Measurements from ENCODE around the gene DAPK2.
A peak's percentile ranks its signal among the peaks of the same experiment; 100 is the strongest.

Gene DAPK2

DNA sequence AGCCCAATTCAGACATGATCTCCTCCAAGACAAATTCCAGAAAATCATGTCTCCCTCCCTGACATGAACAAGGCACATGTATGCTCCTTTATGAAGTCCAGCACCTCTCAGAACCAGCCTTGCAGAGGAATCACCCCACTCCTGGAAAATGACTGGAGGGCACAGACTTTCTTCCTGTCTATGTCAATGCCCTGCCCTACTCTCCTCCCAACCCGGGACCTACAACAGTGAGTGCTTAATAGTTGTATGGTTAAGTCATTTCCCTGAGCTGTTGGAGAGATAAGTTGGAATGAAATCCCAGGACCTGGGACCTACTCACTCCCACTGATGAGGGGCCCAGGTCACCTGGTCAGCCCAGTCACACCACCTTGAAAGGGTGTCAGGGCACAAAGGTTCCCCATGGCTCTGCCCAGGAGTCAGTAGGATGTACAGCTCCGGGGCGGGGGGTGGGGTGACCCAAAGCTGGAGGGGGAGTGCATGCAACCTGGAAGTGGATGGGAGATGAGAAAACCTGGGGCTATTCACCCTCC lies 132.4 kb downstream of the DAPK2 start:
- no peak for DNase-seq
- no peak overlapping the region for H3K9ac ChIP-seq (ENCODE audit: low read length)
- H3K14ac ChIP-seq (ENCODE audit: low read length in 2 of 2) = no peak overlapping the region
- no peak overlapping the region for H3K4me3 ChIP-seq (ENCODE audit: insufficient read depth in 1 of 2, low read depth in 1 of 2, low read length in 2 of 2)
- no peak overlapping the region for H3K23ac ChIP-seq (ENCODE audit: low read length in 2 of 2)
- H2BK120ac ChIP-seq (ENCODE audit: low read depth, low read length) = no peak overlapping the region
- no peak overlapping the region for H3K4me2 ChIP-seq (ENCODE audit: low read length, poor library complexity, severe bottlenecking)
- H3K79me1 ChIP-seq (replicated peaks; ENCODE audit: low read length, poor library complexity, severe bottlenecking) = no peaks in the 10 kb centered on the region
- no peak overlapping the region for H2AFZ ChIP-seq (ENCODE audit: low read depth, low read length)
- H2AK5ac ChIP-seq (ENCODE audit: low read length, severe bottlenecking) = peak overlapping the region; percentile 40
- peaks cover 0 to 3% of the 10 kb centered on the region in 2 experiments for H3K27me3 ChIP-seq (ENCODE audit: control insufficient read depth in 1 of 2, insufficient read depth in 1 of 2, low read length in 2 of 2)
- peaks cover 47% of the 10 kb centered on the region for H3K4me1 ChIP-seq (ENCODE audit: control insufficient read depth, insufficient read depth, low read depth, low read length)
- no peak overlapping the region for H2BK5ac ChIP-seq (ENCODE audit: low read depth, low read length, poor library complexity, severe bottlenecking)
- no peak overlapping the region for H4K8ac ChIP-seq (ENCODE audit: low read length)
- 71% methylated on average over 2 of the region's 3 CpGs for WGBS
- no peak overlapping the region for H4K91ac ChIP-seq (ENCODE audit: low read length)
- H3K9me3 ChIP-seq (ENCODE audit: control insufficient read depth, low read length) = no peaks in the 10 kb centered on the region
- no peak overlapping the region for H2BK15ac ChIP-seq (ENCODE audit: low read depth, poor library complexity, severe bottlenecking)
- no peak overlapping the region for H3K18ac ChIP-seq (ENCODE audit: low read depth in 1 of 2, low read length in 2 of 2)
- no peak overlapping the region for H2BK12ac ChIP-seq (ENCODE audit: low read length in 2 of 2)
- no peak overlapping the region for H3K27ac ChIP-seq (ENCODE audit: low read length, poor library complexity, severe bottlenecking)
- no peak overlapping the region for H3K4ac ChIP-seq (ENCODE audit: low read depth in 1 of 2, low read length in 2 of 2)
- H3K36me3 ChIP-seq (ENCODE audit: control insufficient read depth in 1 of 2, insufficient read depth in 2 of 2, low read depth in 1 of 2, low read length in 2 of 2) = peaks cover 0 to 3% of the 10 kb centered on the region in 2 experiments

- Histone ChIP-seq H4K8ac (ENCODE audit: low read length) (no peak overlapping the region), H3K14ac (ENCODE audit: low read length in 2 of 2) (no peak overlapping the region), H3K27ac (ENCODE audit: low read length, poor library complexity, severe bottlenecking) (no peak overlapping the region), H3K36me3 (ENCODE audit: control insufficient read depth in 1 of 2, insufficient read depth in 2 of 2, low read depth in 1 of 2, low read length in 2 of 2) (peaks cover 0 to 3% of the 10 kb centered on the region in 2 experiments), H3K4me3 (ENCODE audit: insufficient read depth in 1 of 2, low read depth in 1 of 2, low read length in 2 of 2) (no peak overlapping the region), H2BK12ac (ENCODE audit: low read length in 2 of 2) (no peak overlapping the region), H2BK5ac (ENCODE audit: low read depth, low read length, poor library complexity, severe bottlenecking) (no peak overlapping the region), H3K9ac (ENCODE audit: low read length) (no peak overlapping the region), H4K91ac (ENCODE audit: low read length) (no peak overlapping the region), H3K4ac (ENCODE audit: low read depth in 1 of 2, low read length in 2 of 2) (no peak overlapping the region), H2BK120ac (ENCODE audit: low read depth, low read length) (no peak overlapping the region), H2BK15ac (ENCODE audit: low read depth, poor library complexity, severe bottlenecking) (no peak overlapping the region), H3K4me2 (ENCODE audit: low read length, poor library complexity, severe bottlenecking) (no peak overlapping the region), H3K4me1 (ENCODE audit: control insufficient read depth, insufficient read depth, low read depth, low read length) (peaks cover 47% of the 10 kb centered on the region), H2AK5ac (ENCODE audit: low read length, severe bottlenecking) (no peak overlapping the region), H3K18ac (ENCODE audit: low read depth in 1 of 2, low read length in 2 of 2) (no peak overlapping the region), H3K9me3 (ENCODE audit: control insufficient read depth, low read length) (no peaks in the 10 kb centered on the region), H3K23ac (ENCODE audit: low read length in 2 of 2) (no peak overlapping the region), H3K27me3 (ENCODE audit: control insufficient read depth in 1 of 2, insufficient read depth in 1 of 2, low read length in 2 of 2) (peaks cover 0 to 3% of the 10 kb centered on the region in 2 experiments), H2AFZ (ENCODE audit: low read depth, low read length) (no peak overlapping the region), H3K79me1 (replicated peaks; ENCODE audit: low read length, poor library complexity, severe bottlenecking) (no peaks in the 10 kb centered on the region)
- WGBS = 93% methylated on average over 9 of the region's 9 CpGs
- no peak for DNase-seq
Observed at GRCh38 chr15:63913336-63913735, 132.9 kb downstream of the DAPK2 start.

DNA sequence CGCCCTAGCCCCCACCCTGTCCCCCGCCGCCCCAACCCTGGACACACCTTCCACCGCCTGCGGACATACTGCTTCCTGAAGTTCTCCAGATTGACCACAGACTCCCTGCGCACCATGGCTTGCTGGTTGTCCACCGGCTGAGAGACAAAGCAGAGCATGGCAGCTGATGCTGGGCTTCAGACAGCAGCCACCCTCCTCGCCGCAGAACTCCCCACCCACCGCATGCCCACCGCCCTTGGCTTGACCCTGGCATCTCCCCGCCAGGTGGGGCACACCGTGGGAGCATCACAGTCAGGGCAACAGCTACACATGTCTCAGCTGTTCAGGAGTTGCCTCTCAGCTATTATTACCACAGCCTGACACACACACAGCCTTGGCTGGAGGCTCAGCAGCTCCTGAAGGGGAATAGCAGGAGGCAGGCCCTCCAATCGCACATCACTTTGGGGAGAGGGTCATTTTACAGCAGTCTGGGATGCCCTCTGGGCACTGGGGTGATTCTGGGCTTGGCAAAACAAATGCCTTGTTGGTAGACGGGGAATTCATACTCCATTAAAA lies 134.1 kb downstream of the DAPK2 start:
- H3K4ac ChIP-seq (ENCODE audit: low read depth in 1 of 2, low read length in 2 of 2) = no peak overlapping the region
- H3K27me3 ChIP-seq (ENCODE audit: control insufficient read depth in 1 of 2, insufficient read depth in 1 of 2, low read length in 2 of 2) = peaks cover 0 to 3% of the 10 kb centered on the region in 2 experiments
- peaks cover 42% of the 10 kb centered on the region for H3K4me1 ChIP-seq (ENCODE audit: control insufficient read depth, insufficient read depth, low read depth, low read length)
- H3K14ac ChIP-seq (ENCODE audit: low read length in 2 of 2) = no peak overlapping the region
- WGBS = 86% methylated on average over 15 of the region's 15 CpGs
- H2BK5ac ChIP-seq (ENCODE audit: low read depth, low read length, poor library complexity, severe bottlenecking) = no peak overlapping the region
- H2AK5ac ChIP-seq (ENCODE audit: low read length, severe bottlenecking) = no peak overlapping the region
- H2BK120ac ChIP-seq (ENCODE audit: low read depth, low read length) = no peak overlapping the region
- H3K27ac ChIP-seq (ENCODE audit: low read length, poor library complexity, severe bottlenecking) = no peak overlapping the region
- H3K4me2 ChIP-seq (ENCODE audit: low read length, poor library complexity, severe bottlenecking) = no peak overlapping the region
- H2BK12ac ChIP-seq (ENCODE audit: low read length in 2 of 2) = no peak overlapping the region
- no peak overlapping the region for H3K23ac ChIP-seq (ENCODE audit: low read length in 2 of 2)
- no peak overlapping the region for H2BK15ac ChIP-seq (ENCODE audit: low read depth, poor library complexity, severe bottlenecking)
- no peak overlapping the region for H3K4me3 ChIP-seq (ENCODE audit: insufficient read depth in 1 of 2, low read depth in 1 of 2, low read length in 2 of 2)
- no peaks in the 10 kb centered on the region for H3K79me1 ChIP-seq (replicated peaks; ENCODE audit: low read length, poor library complexity, severe bottlenecking)
- no peak overlapping the region for H3K18ac ChIP-seq (ENCODE audit: low read depth in 1 of 2, low read length in 2 of 2)
- no peak overlapping the region for H4K8ac ChIP-seq (ENCODE audit: low read length)
- H3K9me3 ChIP-seq (ENCODE audit: control insufficient read depth, low read length) = no peaks in the 10 kb centered on the region
- no peak for DNase-seq
- no peak overlapping the region for H3K9ac ChIP-seq (ENCODE audit: low read length)
- H4K91ac ChIP-seq (ENCODE audit: low read length) = no peak overlapping the region
- H2AFZ ChIP-seq (ENCODE audit: low read depth, low read length) = no peak overlapping the region
- peaks cover 0 to 6% of the 10 kb centered on the region in 2 experiments for H3K36me3 ChIP-seq (ENCODE audit: control insufficient read depth in 1 of 2, insufficient read depth in 2 of 2, low read depth in 1 of 2, low read length in 2 of 2)

GRCh38 chr15:63911160-63911559 lies 135.1 kb downstream of the DAPK2 start:
- no peak overlapping the region for H3K14ac ChIP-seq (ENCODE audit: low read length in 2 of 2)
- no peak overlapping the region for H4K8ac ChIP-seq (ENCODE audit: low read length)
- no peak overlapping the region for H2BK15ac ChIP-seq (ENCODE audit: low read depth, poor library complexity, severe bottlenecking)
- no peak overlapping the region for H2BK5ac ChIP-seq (ENCODE audit: low read depth, low read length, poor library complexity, severe bottlenecking)
- no peak overlapping the region for H4K91ac ChIP-seq (ENCODE audit: low read length)
- H3K27me3 ChIP-seq (ENCODE audit: control insufficient read depth in 1 of 2, insufficient read depth in 1 of 2, low read length in 2 of 2) = peaks cover 0 to 3% of the 10 kb centered on the region in 2 experiments
- no peak overlapping the region for H2AK5ac ChIP-seq (ENCODE audit: low read length, severe bottlenecking)
- DNase-seq = no peak
- H3K36me3 ChIP-seq (ENCODE audit: control insufficient read depth in 1 of 2, insufficient read depth in 2 of 2, low read depth in 1 of 2, low read length in 2 of 2) = peaks cover 0 to 6% of the 10 kb centered on the region in 2 experiments
- H3K4me1 ChIP-seq (ENCODE audit: control insufficient read depth, insufficient read depth, low read depth, low read length) = peaks cover 36% of the 10 kb centered on the region
- no peak overlapping the region for H3K4me2 ChIP-seq (ENCODE audit: low read length, poor library complexity, severe bottlenecking)
- H3K9ac ChIP-seq (ENCODE audit: low read length) = no peak overlapping the region
- no peak overlapping the region for H3K18ac ChIP-seq (ENCODE audit: low read depth in 1 of 2, low read length in 2 of 2)
- no peak overlapping the region for H3K27ac ChIP-seq (ENCODE audit: low read length, poor library complexity, severe bottlenecking)
- no peaks in the 10 kb centered on the region for H3K9me3 ChIP-seq (ENCODE audit: control insufficient read depth, low read length)
- no peak overlapping the region for H3K4ac ChIP-seq (ENCODE audit: low read depth in 1 of 2, low read length in 2 of 2)
- H2BK120ac ChIP-seq (ENCODE audit: low read depth, low read length) = no peak overlapping the region
- no peak overlapping the region for H2BK12ac ChIP-seq (ENCODE audit: low read length in 2 of 2)
- H3K4me3 ChIP-seq (ENCODE audit: insufficient read depth in 1 of 2, low read depth in 1 of 2, low read length in 2 of 2) = no peak overlapping the region
- H3K79me1 ChIP-seq (replicated peaks; ENCODE audit: low read length, poor library complexity, severe bottlenecking) = no peaks in the 10 kb centered on the region
- no peak overlapping the region for H3K23ac ChIP-seq (ENCODE audit: low read length in 2 of 2)
- no peak overlapping the region for H2AFZ ChIP-seq (ENCODE audit: low read depth, low read length)
- 0% methylated on average over 1 of the region's 4 CpGs for WGBS
